Natural killer cell (primary cell): ENCODE data around the gene CPNE6. TPM values are rescaled to one million over a fixed set of nuclear protein-coding genes. Genes with fewer than 3 reads are reported as not detected.

Experiments
- ATAC-seq, 3 donors: fragments of 150-1000 bp in 2 of 3; fragments of 200-7000 bp in 1 of 3; cut with Tn5 transposase; 1 replicate in 1 of 3; 2 replicates in 2 of 3; pipeline ENCODE4 v1.10.0; 2021; ENCODE audit warnings: mild to moderate bottlenecking in 2 of 3, moderate library complexity in 2 of 3
- DNase-seq, 2 donors: peaks; one replicate each; pipeline versions ENCODE4 v3.0.0 to v3.0.0-alpha.2; 2013 to 2021; ENCODE audit warnings: mixed read lengths in 1 of 2
- H3K27ac ChIP-seq: one replicate; pipeline ENCODE4 v1.5.1; 2013; ENCODE audit warnings: mild to moderate bottlenecking, low read length
- H3K27me3 ChIP-seq: one replicate; pipeline ENCODE4 v1.6.1; 2013; ENCODE audit warnings: low read length; ENCODE audit not compliant: control insufficient read depth, insufficient read depth
- H3K36me3 ChIP-seq: one replicate; pipeline ENCODE4 v1.6.1; 2013; ENCODE audit warnings: low read length; ENCODE audit not compliant: control insufficient read depth, insufficient read depth
- H3K4me1 ChIP-seq: one replicate; pipeline ENCODE4 v1.6.1; 2013; ENCODE audit warnings: low read length; ENCODE audit not compliant: control insufficient read depth, insufficient read depth
- H3K4me3 ChIP-seq: one replicate; pipeline ENCODE4 v1.5.1; 2013; ENCODE audit warnings: low read length
- H3K9me3 ChIP-seq: one replicate; pipeline ENCODE4 v1.6.1; 2013; ENCODE audit warnings: low read length; ENCODE audit not compliant: control insufficient read depth, insufficient read depth
- H3K27ac Mint-ChIP-seq, 2 donors: one replicate each; pipeline ENCODE4 v1.8.0; 2022; ENCODE audit warnings: mild to moderate bottlenecking in 2 of 2, mixed read lengths in 2 of 2, moderate library complexity in 1 of 2
- H3K27me3 Mint-ChIP-seq, 2 donors: one replicate each; pipeline ENCODE4 v1.8.0; 2022; ENCODE audit warnings: low read depth in 2 of 2, mixed read lengths in 2 of 2
- H3K36me3 Mint-ChIP-seq: one replicate; pipeline ENCODE4 v1.8.0; 2022; ENCODE audit warnings: mixed read lengths
- H3K4me1 Mint-ChIP-seq, 2 donors: one replicate each; pipeline ENCODE4 v1.8.0; 2022; ENCODE audit warnings: mixed read lengths in 2 of 2
- H3K4me3 Mint-ChIP-seq: one replicate; pipeline ENCODE4 v1.8.0; 2022; ENCODE audit warnings: mild to moderate bottlenecking, moderate library complexity, mixed read lengths
- H3K9me3 Mint-ChIP-seq, 2 donors: one replicate each; pipeline ENCODE4 v1.8.0; 2022; ENCODE audit warnings: mixed read lengths in 2 of 2
- CTCF ChIP-seq: fragments of 200-600 bp; IDR thresholded peaks from one replicate; pipeline ENCODE4 v1.8.0; 2022; ENCODE audit warnings: antibody characterized with exemption
- WGBS: methylation state at CpG from one replicate; pipeline ENCODE4 v1.1.7; 2013; ENCODE audit warnings: missing lambda C conversion rate; ENCODE audit not compliant: insufficient coverage; 5-methylcytosine and 5-hydroxymethylcytosine counted together
- intact Hi-C: fragments of 100-400 bp; cut with micrococcal nuclease; formaldehyde crosslinking; loops from one replicate; pipeline ENCODE4 v1.14.2; 2022
- total RNA-seq, 4 donors: library from RNA; stranded (reverse); fragments of 120-200 nt in 1 of 4; gene quantifications; one replicate each; pipeline versions ENCODE4 v1.2.3 to v1.2.4, GENCODE V29; 2013 to 2022

Gene CPNE6
- total RNA-seq, 3 donors from 2014 or later (not counting 1 experiment from before 2014, with no cell fraction given) = not detected

DNA sequence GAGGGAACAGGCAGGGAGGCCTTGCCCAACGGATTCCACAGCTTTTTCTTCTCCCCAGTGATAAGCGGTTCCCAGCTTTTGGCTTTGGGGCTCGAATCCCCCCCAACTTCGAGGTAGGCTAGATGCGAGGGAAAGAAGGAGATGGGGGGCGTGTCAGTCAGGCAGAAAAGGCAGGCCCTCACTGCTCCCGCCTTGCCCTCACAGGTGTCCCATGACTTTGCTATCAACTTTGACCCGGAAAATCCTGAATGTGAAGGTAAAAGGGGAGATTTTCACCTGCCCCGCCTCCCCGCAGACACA lies 4.9 kb downstream of the CPNE6 start:
- Histone ChIP-seq H3K27ac (no peak overlapping the region), H3K27me3 (no peaks in the 10 kb centered on the region), H3K9me3 (no peaks in the 10 kb centered on the region), H3K4me3 (no peak overlapping the region), H3K36me3 (no peaks in the 10 kb centered on the region), H3K4me1 (peaks cover 13% of the 10 kb centered on the region)
- DNase-seq (no peak), ATAC-seq (no peak)
- H3K27ac Mint-ChIP-seq = no peak overlapping the region
- intact Hi-C loops = no loop called here
- H3K36me3 Mint-ChIP-seq = no peaks in the 10 kb centered on the region
- H3K4me1 Mint-ChIP-seq = peaks cover 8 to 10% of the 10 kb centered on the region in 2 donors
- no peak for TF ChIP-seq CTCF
- H3K4me3 Mint-ChIP-seq = no peak overlapping the region
- H3K27me3 Mint-ChIP-seq = no peaks in the 10 kb centered on the region
- no peaks in the 10 kb centered on the region for H3K9me3 Mint-ChIP-seq
- 93% methylated on average over 9 of the region's 10 CpGs for WGBS

- H3K27me3 Mint-ChIP-seq = no peaks in the 10 kb centered on the region
- no peak for DNase-seq
- no peak overlapping the region for H3K4me3 ChIP-seq
- intact Hi-C loops = no loop called here
- no peaks in the 10 kb centered on the region for H3K27me3 ChIP-seq
- H3K4me3 Mint-ChIP-seq = no peak overlapping the region
- no peaks in the 10 kb centered on the region for H3K9me3 ChIP-seq
- no peak for ATAC-seq
- H3K4me1 ChIP-seq = peaks cover 19% of the 10 kb centered on the region
- WGBS = 95% methylated on average over 23 of the region's 23 CpGs
- peaks cover 11 to 14% of the 10 kb centered on the region in 2 donors for H3K4me1 Mint-ChIP-seq
- H3K27ac ChIP-seq = no peak overlapping the region
- no peaks in the 10 kb centered on the region for H3K9me3 Mint-ChIP-seq
- no peaks in the 10 kb centered on the region for H3K36me3 Mint-ChIP-seq
- TF ChIP-seq CTCF = no peak
- no peak overlapping the region for H3K27ac Mint-ChIP-seq
- H3K36me3 ChIP-seq = no peaks in the 10 kb centered on the region
Observed at GRCh38 chr14:24077086-24077485, 5.7 kb downstream of the CPNE6 start.

GRCh38 chr14:24078146-24078545 lies 6.8 kb downstream of the CPNE6 start:
- Histone ChIP-seq H3K27ac (no peak overlapping the region), H3K27me3 (no peaks in the 10 kb centered on the region), H3K4me1 (peaks cover 19% of the 10 kb centered on the region), H3K4me3 (no peak overlapping the region), H3K9me3 (no peaks in the 10 kb centered on the region), H3K36me3 (no peaks in the 10 kb centered on the region)
- 100% methylated on average over 3 of the region's 3 CpGs for WGBS
- Mint-ChIP-seq H3K4me1 (peaks cover 14 to 20% of the 10 kb centered on the region in 2 donors), H3K36me3 (no peaks in the 10 kb centered on the region), H3K4me3 (no peak overlapping the region), H3K27ac (no peak overlapping the region), H3K27me3 (no peaks in the 10 kb centered on the region), H3K9me3 (no peaks in the 10 kb centered on the region)
- intact Hi-C loops = no loop called here
- no peak for TF ChIP-seq CTCF
- DNase-seq (no peak), ATAC-seq (no peak)

GRCh38 chr14:24079491-24080141 lies 8.3 kb downstream of the CPNE6 start:
- no peak for ATAC-seq
- no peak for TF ChIP-seq CTCF
- intact Hi-C loops = no loop called here
- Mint-ChIP-seq H3K27me3 (no peaks in the 10 kb centered on the region), H3K36me3 (no peaks in the 10 kb centered on the region), H3K4me3 (no peak overlapping the region), H3K9me3 (no peaks in the 10 kb centered on the region), H3K4me1 (peaks cover 14 to 20% of the 10 kb centered on the region in 2 donors), H3K27ac (no peak overlapping the region)
- no peaks in the 10 kb centered on the region for H3K27me3 ChIP-seq
- H3K36me3 ChIP-seq = no peaks in the 10 kb centered on the region
- WGBS = 91% methylated on average over 8 of the region's 9 CpGs
- H3K4me1 ChIP-seq = peaks cover 19% of the 10 kb centered on the region
- no peak overlapping the region for H3K4me3 ChIP-seq
- no peak overlapping the region for H3K27ac ChIP-seq
- no peaks in the 10 kb centered on the region for H3K9me3 ChIP-seq
- no peak for DNase-seq
